Measurements from ENCODE around the gene A4GALT. TPM values are rescaled to one million over a fixed set of nuclear protein-coding genes. Genes with fewer than 3 reads are reported as not detected.

A4GALT gene
- total and polyA plus RNA-seq, 4 donors, result 8.6 to 29.3 (median 24.3) TPM

GRCh38 chr22:42682113-42682851 lies 38.4 kb downstream of the A4GALT start:
- H3K27ac ChIP-seq (ENCODE audit: low read depth in 1 of 2, low read length in 1 of 2), result peak overlapping the region in 1 of 2 donors; percentile 18
- 73 to 78% methylated on average over 10 of the region's 10 CpGs for WGBS, 2 donors
- H3K9ac ChIP-seq (ENCODE audit: insufficient read depth in 1 of 2, low read length in 2 of 2), result no peak overlapping the region
- H3K4me3 ChIP-seq, result no peak overlapping the region
- ATAC-seq (ENCODE audit: insufficient read depth, low FRiP score), result no peak
- H3K4me1 ChIP-seq (ENCODE audit: control insufficient read depth in 5 of 5, insufficient read depth in 5 of 5, low read length in 5 of 5), result peaks cover 9 to 30% (median 16%) of the 10 kb centered on the region in 5 donors
- no peak for TF ChIP-seq CTCF (IDR thresholded peaks at IDR 0.05; ENCODE audit: control extremely low read depth, extremely low read depth)
- peaks cover 0 to 1% (median 0%) of the 10 kb centered on the region in 4 donors for H3K9me3 ChIP-seq (ENCODE audit: control insufficient read depth in 4 of 4, insufficient read depth in 3 of 4, low read length in 3 of 4)
- no peaks in the 10 kb centered on the region for H3K27me3 ChIP-seq (ENCODE audit: control insufficient read depth in 3 of 3, insufficient read depth in 3 of 3, low read length in 2 of 3)
- no peak for DNase-seq
- no peaks in the 10 kb centered on the region for H3K36me3 ChIP-seq (ENCODE audit: control insufficient read depth in 4 of 4, insufficient read depth in 4 of 4, low read length in 4 of 4)

- DNase-seq, result no peak
- H3K9ac ChIP-seq (ENCODE audit: insufficient read depth in 1 of 2, low read length in 2 of 2), result no peak overlapping the region
- peaks cover 0 to 1% (median 0%) of the 10 kb centered on the region in 4 donors for H3K9me3 ChIP-seq (ENCODE audit: control insufficient read depth in 4 of 4, insufficient read depth in 3 of 4, low read length in 3 of 4)
- H3K4me3 ChIP-seq, result no peak overlapping the region
- ATAC-seq (ENCODE audit: insufficient read depth, low FRiP score), result peak; percentile 65
- no peaks in the 10 kb centered on the region for H3K36me3 ChIP-seq (ENCODE audit: control insufficient read depth in 4 of 4, insufficient read depth in 4 of 4, low read length in 4 of 4)
- 73 to 84% methylated on average over 8 of the region's 8 CpGs for WGBS, 2 donors
- H3K27ac ChIP-seq (ENCODE audit: low read depth in 1 of 2, low read length in 1 of 2), result peak overlapping the region in 1 of 2 donors; percentile 71
- H3K27me3 ChIP-seq (ENCODE audit: control insufficient read depth in 3 of 3, insufficient read depth in 3 of 3, low read length in 2 of 3), result no peaks in the 10 kb centered on the region
- TF ChIP-seq CTCF (IDR thresholded peaks at IDR 0.05; ENCODE audit: control extremely low read depth, extremely low read depth), result no peak
- H3K4me1 ChIP-seq (ENCODE audit: control insufficient read depth in 5 of 5, insufficient read depth in 5 of 5, low read length in 5 of 5), result peaks cover 0 to 21% (median 13%) of the 10 kb centered on the region in 5 donors
Observed at GRCh38 chr22:42680648-42681047, 40.0 kb downstream of the A4GALT start.

- peaks cover 0 to 1% (median 0%) of the 10 kb centered on the region in 4 donors for H3K9me3 ChIP-seq (ENCODE audit: control insufficient read depth in 4 of 4, insufficient read depth in 3 of 4, low read length in 3 of 4)
- WGBS, 2 donors, result 86 to 89% methylated on average over 4 of the region's 4 CpGs
- H3K4me3 ChIP-seq, result no peak overlapping the region
- no peak for TF ChIP-seq CTCF (IDR thresholded peaks at IDR 0.05; ENCODE audit: control extremely low read depth, extremely low read depth)
- H3K9ac ChIP-seq (ENCODE audit: insufficient read depth in 1 of 2, low read length in 2 of 2), result no peak overlapping the region
- H3K27ac ChIP-seq (ENCODE audit: low read depth in 1 of 2, low read length in 1 of 2), result peak overlapping the region in 1 of 2 donors; percentile 71
- H3K36me3 ChIP-seq (ENCODE audit: control insufficient read depth in 4 of 4, insufficient read depth in 4 of 4, low read length in 4 of 4), result no peaks in the 10 kb centered on the region
- DNase-seq (no peak), ATAC-seq (ENCODE audit: insufficient read depth, low FRiP score) (no peak)
- H3K4me1 ChIP-seq (ENCODE audit: control insufficient read depth in 5 of 5, insufficient read depth in 5 of 5, low read length in 5 of 5), result peaks cover 0 to 20% (median 13%) of the 10 kb centered on the region in 5 donors
- no peaks in the 10 kb centered on the region for H3K27me3 ChIP-seq (ENCODE audit: control insufficient read depth in 3 of 3, insufficient read depth in 3 of 3, low read length in 2 of 3)
Observed at GRCh38 chr22:42679691-42680090, 41.0 kb downstream of the A4GALT start.
